ENCODE results near the gene TTLL10.

DNA sequence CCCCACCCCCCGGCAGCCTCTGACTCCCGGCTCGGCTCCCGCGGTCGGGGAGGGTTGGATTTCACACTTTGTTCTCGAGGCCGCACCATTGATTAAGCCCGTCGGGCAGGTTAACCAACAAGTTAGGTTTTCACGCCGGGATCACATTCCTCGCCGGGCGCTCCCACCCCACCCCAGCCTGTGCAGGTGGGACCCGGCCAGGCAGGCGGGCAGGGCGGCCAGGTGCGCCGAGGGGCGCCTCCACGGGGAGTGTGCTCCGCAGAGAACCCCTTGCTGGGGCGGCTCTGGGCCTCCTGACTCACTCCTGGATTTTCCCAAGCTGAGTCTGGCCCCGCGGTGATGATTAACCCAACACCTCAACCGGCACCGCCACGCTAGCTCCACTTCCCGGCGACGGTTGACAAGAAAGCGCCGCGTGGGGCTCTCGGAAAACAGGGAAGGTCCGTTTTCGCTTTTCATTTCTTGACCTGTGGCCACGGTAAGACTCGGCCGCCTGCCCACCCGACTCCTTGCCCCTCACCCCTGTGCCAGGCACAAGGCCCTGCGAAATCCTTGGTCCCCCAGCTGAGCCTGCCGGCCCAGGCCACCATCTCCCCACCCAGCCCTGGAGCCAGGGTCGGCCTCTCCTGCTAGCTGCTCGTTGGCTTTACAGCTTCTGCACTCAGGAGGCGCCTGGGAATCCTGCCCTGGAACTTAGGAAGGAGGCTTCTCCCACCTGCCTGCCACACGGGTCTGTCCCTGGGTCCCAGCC lies 8.8 kb upstream of the TTLL10 start:
- TF ChIP-seq TEAD4 (IDR thresholded peaks at IDR 0.05; ENCODE audit: borderline replicate concordance, insufficient read depth), result no peak
- TF ChIP-seq POLR2AphosphoS5 (IDR thresholded peaks at IDR 0.05; ENCODE audit: low read depth, low read length), result no peak
- TF ChIP-seq, protein P1, sequence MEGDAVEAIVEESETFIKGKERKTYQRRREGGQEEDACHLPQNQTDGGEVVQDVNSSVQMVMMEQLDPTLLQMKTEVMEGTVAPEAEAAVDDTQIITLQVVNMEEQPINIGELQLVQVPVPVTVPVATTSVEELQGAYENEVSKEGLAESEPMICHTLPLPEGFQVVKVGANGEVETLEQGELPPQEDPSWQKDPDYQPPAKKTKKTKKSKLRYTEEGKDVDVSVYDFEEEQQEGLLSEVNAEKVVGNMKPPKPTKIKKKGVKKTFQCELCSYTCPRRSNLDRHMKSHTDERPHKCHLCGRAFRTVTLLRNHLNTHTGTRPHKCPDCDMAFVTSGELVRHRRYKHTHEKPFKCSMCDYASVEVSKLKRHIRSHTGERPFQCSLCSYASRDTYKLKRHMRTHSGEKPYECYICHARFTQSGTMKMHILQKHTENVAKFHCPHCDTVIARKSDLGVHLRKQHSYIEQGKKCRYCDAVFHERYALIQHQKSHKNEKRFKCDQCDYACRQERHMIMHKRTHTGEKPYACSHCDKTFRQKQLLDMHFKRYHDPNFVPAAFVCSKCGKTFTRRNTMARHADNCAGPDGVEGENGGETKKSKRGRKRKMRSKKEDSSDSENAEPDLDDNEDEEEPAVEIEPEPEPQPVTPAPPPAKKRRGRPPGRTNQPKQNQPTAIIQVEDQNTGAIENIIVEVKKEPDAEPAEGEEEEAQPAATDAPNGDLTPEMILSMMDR (IDR thresholded peaks at IDR 0.05), result no peak

Data from SK-N-SH (cell line).